SK-N-SH (cell line): ENCODE results near the gene PLP2. TPM values are rescaled to one million over a fixed set of nuclear protein-coding genes. Genes with fewer than 3 reads are reported as not detected.

Source experiments
- CTCF ChIA-PET: fragments of 300-600, 350-600 bp; formaldehyde crosslinking; extraction: SDS; loops from one replicate; lab custom pipeline; 2021; lab: Yijun Ruan, JAX
- POLR2A ChIA-PET: fragments of 350-600 bp; sonication (Branson Sonifier 250); formaldehyde crosslinking; extraction: SDS; loops from one replicate; lab custom pipeline; 2020; ENCODE audit warnings: antibody characterized with exemption, inconsistent platforms; lab: Yijun Ruan, JAX
- DNase-seq: peaks from one replicate; pipeline ENCODE4 v3.0.0; 2012
- H2AFZ ChIP-seq: fragments of 200-600 bp; sonication (generic); 2 replicates; pipeline ENCODE4 v1.8.1; 2016; ENCODE audit warnings: antibody characterized with exemption, mild to moderate bottlenecking, low read depth
- H3F3A ChIP-seq: fragments of 200-600 bp; sonication (generic); replicated peaks from 2 replicates; pipeline ENCODE3; 2016; ENCODE audit warnings: antibody characterized with exemption, mild to moderate bottlenecking; ENCODE audit not compliant: insufficient read depth
- H3K27ac ChIP-seq, 2 experiments: fragments of 200-500 bp in 1 of 2; fragments of 200-600 bp in 1 of 2; sonication (Bioruptor generic) in 1 of 2; sonication (generic), shearing (Covaris generic) in 1 of 2; 2 replicates each; pipeline versions ENCODE4 v1.5.1 to v1.6.1; 2014 to 2016; ENCODE audit warnings: low read depth in 2 of 2, inconsistent platforms in 1 of 2, low read length in 1 of 2, mild to moderate bottlenecking in 1 of 2, mixed read lengths in 1 of 2
- H3K27me3 ChIP-seq: fragments of 200-600 bp; sonication (generic), shearing (Covaris generic); 2 replicates; pipeline ENCODE4 v1.6.1; 2016; ENCODE audit warnings: mixed run types; ENCODE audit not compliant: insufficient read depth
- H3K36me3 ChIP-seq, 2 experiments: fragments of 200-500 bp in 1 of 2; fragments of 200-600 bp in 1 of 2; sonication (Bioruptor generic) in 1 of 2; sonication (generic) in 1 of 2; replicated peaks in 1 of 2; 2 replicates each; pipeline versions ENCODE3 to v1.5.1; 2014 to 2016; ENCODE audit warnings: low read length in 1 of 2, mild to moderate bottlenecking in 1 of 2; ENCODE audit not compliant: insufficient read depth in 2 of 2, control insufficient read depth in 1 of 2
- H3K4me1 ChIP-seq, 2 experiments: fragments of 200-500 bp in 1 of 2; fragments of 200-600 bp in 1 of 2; sonication (Bioruptor generic) in 1 of 2; sonication (generic), shearing (Covaris generic) in 1 of 2; 2 replicates each; pipeline versions ENCODE4 v1.5.1 to v1.6.1; 2014 to 2016; ENCODE audit warnings: low read depth in 1 of 2, low read length in 1 of 2, mixed run types in 1 of 2; ENCODE audit not compliant: insufficient read depth in 2 of 2, control insufficient read depth in 1 of 2
- H3K4me2 ChIP-seq: fragments of 200-600 bp; sonication (generic), shearing (Covaris generic); 2 replicates; pipeline ENCODE4 v1.6.1; 2017; ENCODE audit warnings: mixed run types
- H3K4me3 ChIP-seq, 2 experiments: fragments of 200-500 bp in 1 of 2; fragments of 200-600 bp in 1 of 2; sonication (Bioruptor generic) in 1 of 2; sonication (generic), shearing (Covaris generic) in 1 of 2; 2 replicates each; pipeline versions ENCODE4 v1.5.1 to v1.8.1; 2014 to 2016; ENCODE audit warnings: low read depth in 2 of 2, inconsistent platforms in 1 of 2, low read length in 1 of 2, mild to moderate bottlenecking in 1 of 2, mixed read lengths in 1 of 2, moderate library complexity in 1 of 2
- H3K79me2 ChIP-seq: fragments of 200-600 bp; sonication (generic); 2 replicates; pipeline ENCODE4 v1.8.1; 2017; ENCODE audit warnings: mild to moderate bottlenecking; ENCODE audit not compliant: insufficient read depth
- H3K9ac ChIP-seq: fragments of 200-600 bp; sonication (generic); 2 replicates; pipeline ENCODE4 v1.6.1; 2017; ENCODE audit warnings: mixed run types
- H3K9me2 ChIP-seq: fragments of 200-600 bp; sonication (generic); 2 replicates; pipeline ENCODE4 v1.6.1; 2017; ENCODE audit warnings: mixed run types
- H3K9me3 ChIP-seq: fragments of 200-600 bp; sonication (generic); 2 replicates; pipeline ENCODE4 v1.6.1; 2017; ENCODE audit warnings: mixed run types, mild to moderate bottlenecking, moderate library complexity
- H4K20me1 ChIP-seq: fragments of 200-600 bp; sonication (generic); 2 replicates; pipeline ENCODE4 v1.6.1; 2017; ENCODE audit warnings: mild to moderate bottlenecking, mixed run types; ENCODE audit not compliant: insufficient read depth
- EP300 ChIP-seq, 2 experiments: IDR thresholded peaks; 2 replicates each; pipeline versions ENCODE4 v1.4.0 to v1.6.1; 2012; ENCODE audit warnings: borderline replicate concordance in 1 of 2, low read depth in 1 of 2, low read length in 1 of 2
- EZH2phosphoT487 ChIP-seq: fragments of 200-600 bp; sonication (generic); IDR thresholded peaks from 2 replicates; pipeline ENCODE4 v1.6.1; 2017; ENCODE audit warnings: low read depth, mixed run types, mild to moderate bottlenecking, antibody characterized with exemption, moderate library complexity, borderline replicate concordance
- FOSL2 ChIP-seq: IDR thresholded peaks from 2 replicates; pipeline ENCODE4 v1.4.0; 2012; ENCODE audit warnings: low read depth, mild to moderate bottlenecking, moderate library complexity, borderline replicate concordance
- FOXJ3 ChIP-seq: sonication (generic); formaldehyde crosslinking; IDR thresholded peaks from 2 replicates; pipeline ENCODE4 v1.5.1; 2020; ENCODE audit warnings: mild to moderate bottlenecking, missing genetic modification reagents
- IRF3 ChIP-seq: fragments of 150-350 bp; IDR thresholded peaks from 2 replicates; pipeline ENCODE4 v1.6.1; 2016; ENCODE audit warnings: mild to moderate bottlenecking, low read depth, low read length
- JUND ChIP-seq: IDR thresholded peaks from 2 replicates; pipeline ENCODE4 v1.4.0; 2012
- MAX ChIP-seq: IDR thresholded peaks from 2 replicates; pipeline ENCODE4 v1.4.0; 2012; ENCODE audit warnings: low read depth
- MEF2A ChIP-seq: IDR thresholded peaks from 2 replicates; pipeline ENCODE4 v1.4.0; 2012; ENCODE audit warnings: low read depth, borderline replicate concordance
- NFIC ChIP-seq: IDR thresholded peaks from 2 replicates; pipeline ENCODE4 v1.4.0; 2012; ENCODE audit warnings: borderline replicate concordance
- NRF1 ChIP-seq: IDR thresholded peaks from 2 replicates; pipeline ENCODE4 v1.6.1; 2012; ENCODE audit warnings: low read depth, mild to moderate bottlenecking, low read length
- POLR2AphosphoS5 ChIP-seq: IDR thresholded peaks from 2 replicates; pipeline ENCODE4 v1.6.1; 2012; ENCODE audit warnings: low read depth, low read length
- RCOR1 ChIP-seq: fragments of 150-350 bp; IDR thresholded peaks from 2 replicates; pipeline ENCODE4 v1.6.1; 2017; ENCODE audit warnings: antibody characterized with exemption, low read length
- RFX5 ChIP-seq: IDR thresholded peaks from 2 replicates; pipeline ENCODE4 v1.6.1; 2012; ENCODE audit warnings: mild to moderate bottlenecking, improper control_type of control experiment, low read length
- SMC3 ChIP-seq: IDR thresholded peaks from 2 replicates; pipeline ENCODE4 v1.6.1; 2012; ENCODE audit warnings: low read depth, low read length, improper control_type of control experiment
- TAF1 ChIP-seq: IDR thresholded peaks from 2 replicates; pipeline ENCODE4 v1.6.1; 2012; ENCODE audit warnings: low read depth, mild to moderate bottlenecking, low read length, moderate library complexity, borderline replicate concordance
- ZBTB33 ChIP-seq: IDR thresholded peaks from 2 replicates; pipeline ENCODE4 v1.4.0; 2012; ENCODE audit warnings: low read depth, borderline replicate concordance
- WGBS: methylation state at CpG from one replicate; pipeline ENCODE4 v1.1.6; 2017; ENCODE audit warnings: low lambda C conversion rate; 5-methylcytosine and 5-hydroxymethylcytosine counted together
- polyA plus RNA-seq, 3 experiments: library from polyadenylated mRNA; depleted of rRNA; stranded (reverse); fragments of >200 nt; gene quantifications; 2 replicates each; pipeline ENCODE4 v1.2.3, GENCODE V29; 2012
- TF ChIP-seq, protein P1 (sequence below): IDR thresholded peaks from 2 replicates; pipeline ENCODE4; 2012
- TF ChIP-seq, protein P2 (sequence below): fragments of 200-600 bp; sonication (generic); IDR thresholded peaks from 2 replicates; pipeline ENCODE4 v1.6.1; 2017; ENCODE audit warnings: antibody characterized with exemption, mild to moderate bottlenecking, moderate library complexity
- TF ChIP-seq, protein P3 (sequence below): IDR thresholded peaks from 2 replicates; pipeline ENCODE4 v1.6.1; 2012; ENCODE audit warnings: mild to moderate bottlenecking, low read depth, low read length, moderate library complexity
- TF ChIP-seq, protein P4 (sequence below): fragments of 150-350 bp; IDR thresholded peaks from 2 replicates; pipeline ENCODE4 v1.6.1; 2017; ENCODE audit warnings: antibody characterized with exemption, low read length, low read depth, borderline replicate concordance

Gene PLP2, protein sequence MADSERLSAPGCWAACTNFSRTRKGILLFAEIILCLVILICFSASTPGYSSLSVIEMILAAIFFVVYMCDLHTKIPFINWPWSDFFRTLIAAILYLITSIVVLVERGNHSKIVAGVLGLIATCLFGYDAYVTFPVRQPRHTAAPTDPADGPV
- polyA plus RNA-seq (2012; rRNA removed), result 95.7 and 146 TPM in 2 replicates
- polyA plus RNA-seq (2012; cell fraction: cytosol; rRNA removed), result 115 and 135 TPM in 2 replicates
- polyA plus RNA-seq (2012; cell fraction: nucleus; rRNA removed), result 31.3 and 37.4 TPM in 2 replicates

DNA sequence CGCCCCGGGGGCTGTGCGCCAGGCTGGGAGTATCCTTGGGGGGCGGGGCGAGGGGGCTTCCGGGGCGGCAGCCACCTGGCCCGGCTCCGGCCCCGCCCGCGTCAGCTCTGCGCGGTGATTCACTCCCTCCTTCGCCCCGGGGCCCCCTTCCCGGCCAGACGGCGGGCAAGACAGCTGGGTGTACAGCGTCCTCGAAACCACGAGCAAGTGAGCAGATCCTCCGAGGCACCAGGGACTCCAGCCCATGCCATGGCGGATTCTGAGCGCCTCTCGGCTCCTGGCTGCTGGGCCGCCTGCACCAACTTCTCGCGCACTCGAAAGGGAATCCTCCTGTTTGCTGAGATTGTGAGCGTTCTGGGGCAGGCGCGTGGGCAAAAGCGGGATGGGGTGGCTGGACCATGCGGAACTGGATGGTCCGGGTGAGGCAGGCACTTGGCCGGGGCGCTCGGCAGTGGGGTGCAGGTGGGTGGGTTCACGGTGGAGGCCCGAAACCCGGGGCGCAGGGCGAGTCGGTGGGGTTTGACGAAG, at the start of gene PLP2:
TSS of gene PLP2 (plus strand) at position 147 of the 528 bp plus-strand sequence. CDS start at position 250, 103 bp downstream.
- ChIA-PET POLR2A (interaction anchor here (1.5 kb wide), 1 partner anchor 8 kb away, joined by 5 read pairs; no protein-coding TSS in a partner anchor), CTCF (interaction anchor here (0.9 to 1.2 kb wide), 2 partner anchors 16 to 21 kb away, joined by 3 to 5 read pairs; no protein-coding TSS in a partner anchor)
- Histone ChIP-seq H2AFZ (no peak within 1 kb of the TSS), H3K4me3 (peak within 1 kb of the TSS; percentile 58 to 66), H3K9me3 (no peaks in the 10 kb centered on the region), H3K4me1 (peaks cover 0 to 6% of the 10 kb centered on the region in 2 experiments; a peak in 1 of 4 replicates), H3K9ac (peak within 1 kb of the TSS; percentile 87), H4K20me1 (no peaks in the 10 kb centered on the region), H3K27ac (peak within 1 kb of the TSS; percentile 36 to 59; a peak in 3 of 4 replicates), H3K36me3 (no peaks in the 10 kb centered on the region), H3K4me2 (peak within 1 kb of the TSS; percentile 77), H3K79me2 (peaks cover 22% of the 10 kb centered on the region; the same call in 1 of the 2 replicates), H3F3A (peaks cover 9% of the 10 kb centered on the region), H3K9me2 (no peaks in the 10 kb centered on the region), H3K27me3 (no peaks in the 10 kb centered on the region; the same call in 1 of the 2 replicates)
- DNase-seq, result peak; percentile 76
- WGBS, result 18% methylated on average over 11 of the region's 46 CpGs
- TF ChIP-seq, protein P1, sequence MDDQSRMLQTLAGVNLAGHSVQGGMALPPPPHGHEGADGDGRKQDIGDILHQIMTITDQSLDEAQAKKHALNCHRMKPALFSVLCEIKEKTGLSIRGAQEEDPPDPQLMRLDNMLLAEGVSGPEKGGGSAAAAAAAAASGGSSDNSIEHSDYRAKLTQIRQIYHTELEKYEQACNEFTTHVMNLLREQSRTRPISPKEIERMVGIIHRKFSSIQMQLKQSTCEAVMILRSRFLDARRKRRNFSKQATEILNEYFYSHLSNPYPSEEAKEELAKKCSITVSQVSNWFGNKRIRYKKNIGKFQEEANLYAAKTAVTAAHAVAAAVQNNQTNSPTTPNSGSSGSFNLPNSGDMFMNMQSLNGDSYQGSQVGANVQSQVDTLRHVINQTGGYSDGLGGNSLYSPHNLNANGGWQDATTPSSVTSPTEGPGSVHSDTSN, result no peak
- no peak for TF ChIP-seq EZH2phosphoT487
- TF ChIP-seq SMC3, result no peak
- TF ChIP-seq NFIC, result no peak
- TF ChIP-seq FOXJ3 (CRISPR knock-in tag), result 0 out of 2 replicates have a peak, but pooled peaks have one; percentile 21
- TF ChIP-seq RCOR1, result no peak
- 0 out of 2 replicates have a peak, but pooled peaks have one; percentile 14 for TF ChIP-seq JUND
- TF ChIP-seq MAX, result peak; percentile 50
- TF ChIP-seq, protein P2, sequence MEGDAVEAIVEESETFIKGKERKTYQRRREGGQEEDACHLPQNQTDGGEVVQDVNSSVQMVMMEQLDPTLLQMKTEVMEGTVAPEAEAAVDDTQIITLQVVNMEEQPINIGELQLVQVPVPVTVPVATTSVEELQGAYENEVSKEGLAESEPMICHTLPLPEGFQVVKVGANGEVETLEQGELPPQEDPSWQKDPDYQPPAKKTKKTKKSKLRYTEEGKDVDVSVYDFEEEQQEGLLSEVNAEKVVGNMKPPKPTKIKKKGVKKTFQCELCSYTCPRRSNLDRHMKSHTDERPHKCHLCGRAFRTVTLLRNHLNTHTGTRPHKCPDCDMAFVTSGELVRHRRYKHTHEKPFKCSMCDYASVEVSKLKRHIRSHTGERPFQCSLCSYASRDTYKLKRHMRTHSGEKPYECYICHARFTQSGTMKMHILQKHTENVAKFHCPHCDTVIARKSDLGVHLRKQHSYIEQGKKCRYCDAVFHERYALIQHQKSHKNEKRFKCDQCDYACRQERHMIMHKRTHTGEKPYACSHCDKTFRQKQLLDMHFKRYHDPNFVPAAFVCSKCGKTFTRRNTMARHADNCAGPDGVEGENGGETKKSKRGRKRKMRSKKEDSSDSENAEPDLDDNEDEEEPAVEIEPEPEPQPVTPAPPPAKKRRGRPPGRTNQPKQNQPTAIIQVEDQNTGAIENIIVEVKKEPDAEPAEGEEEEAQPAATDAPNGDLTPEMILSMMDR, result no peak
- TF ChIP-seq RFX5, result no peak
- no peak for TF ChIP-seq IRF3
- TF ChIP-seq EP300 (IDR thresholded peaks at IDR 0.05; ENCODE audit: borderline replicate concordance in 1 of 2, low read depth in 1 of 2, low read length in 1 of 2), result no peak
- TF ChIP-seq TAF1, result no peak
- TF ChIP-seq POLR2AphosphoS5, result no peak
- no peak for TF ChIP-seq NRF1
- TF ChIP-seq, protein P3, sequence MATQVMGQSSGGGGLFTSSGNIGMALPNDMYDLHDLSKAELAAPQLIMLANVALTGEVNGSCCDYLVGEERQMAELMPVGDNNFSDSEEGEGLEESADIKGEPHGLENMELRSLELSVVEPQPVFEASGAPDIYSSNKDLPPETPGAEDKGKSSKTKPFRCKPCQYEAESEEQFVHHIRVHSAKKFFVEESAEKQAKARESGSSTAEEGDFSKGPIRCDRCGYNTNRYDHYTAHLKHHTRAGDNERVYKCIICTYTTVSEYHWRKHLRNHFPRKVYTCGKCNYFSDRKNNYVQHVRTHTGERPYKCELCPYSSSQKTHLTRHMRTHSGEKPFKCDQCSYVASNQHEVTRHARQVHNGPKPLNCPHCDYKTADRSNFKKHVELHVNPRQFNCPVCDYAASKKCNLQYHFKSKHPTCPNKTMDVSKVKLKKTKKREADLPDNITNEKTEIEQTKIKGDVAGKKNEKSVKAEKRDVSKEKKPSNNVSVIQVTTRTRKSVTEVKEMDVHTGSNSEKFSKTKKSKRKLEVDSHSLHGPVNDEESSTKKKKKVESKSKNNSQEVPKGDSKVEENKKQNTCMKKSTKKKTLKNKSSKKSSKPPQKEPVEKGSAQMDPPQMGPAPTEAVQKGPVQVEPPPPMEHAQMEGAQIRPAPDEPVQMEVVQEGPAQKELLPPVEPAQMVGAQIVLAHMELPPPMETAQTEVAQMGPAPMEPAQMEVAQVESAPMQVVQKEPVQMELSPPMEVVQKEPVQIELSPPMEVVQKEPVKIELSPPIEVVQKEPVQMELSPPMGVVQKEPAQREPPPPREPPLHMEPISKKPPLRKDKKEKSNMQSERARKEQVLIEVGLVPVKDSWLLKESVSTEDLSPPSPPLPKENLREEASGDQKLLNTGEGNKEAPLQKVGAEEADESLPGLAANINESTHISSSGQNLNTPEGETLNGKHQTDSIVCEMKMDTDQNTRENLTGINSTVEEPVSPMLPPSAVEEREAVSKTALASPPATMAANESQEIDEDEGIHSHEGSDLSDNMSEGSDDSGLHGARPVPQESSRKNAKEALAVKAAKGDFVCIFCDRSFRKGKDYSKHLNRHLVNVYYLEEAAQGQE, result no peak
- no peak for TF ChIP-seq ZBTB33
- no peak for TF ChIP-seq MEF2A
- TF ChIP-seq FOSL2, result no peak
- TF ChIP-seq, protein P4, sequence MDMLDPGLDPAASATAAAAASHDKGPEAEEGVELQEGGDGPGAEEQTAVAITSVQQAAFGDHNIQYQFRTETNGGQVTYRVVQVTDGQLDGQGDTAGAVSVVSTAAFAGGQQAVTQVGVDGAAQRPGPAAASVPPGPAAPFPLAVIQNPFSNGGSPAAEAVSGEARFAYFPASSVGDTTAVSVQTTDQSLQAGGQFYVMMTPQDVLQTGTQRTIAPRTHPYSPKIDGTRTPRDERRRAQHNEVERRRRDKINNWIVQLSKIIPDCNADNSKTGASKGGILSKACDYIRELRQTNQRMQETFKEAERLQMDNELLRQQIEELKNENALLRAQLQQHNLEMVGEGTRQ, result no peak
